Stimulated activated CD4-positive, alpha-beta T cell treated with anti-CD3 and anti-CD28 coated beads, Interleukin-12 subunit alpha, Interleukin-12 subunit beta, amount 100 ng/mL, for 48 hours (primary cell): ENCODE results near the gene ZMIZ1.

Source experiments
- DNase-seq, 3 donors: peaks; one replicate each; pipeline ENCODE4 v3.0.0-alpha.2; 2020; ENCODE audit warnings: low read depth in 2 of 3, low spot score in 1 of 3

ZMIZ1 gene

DNA sequence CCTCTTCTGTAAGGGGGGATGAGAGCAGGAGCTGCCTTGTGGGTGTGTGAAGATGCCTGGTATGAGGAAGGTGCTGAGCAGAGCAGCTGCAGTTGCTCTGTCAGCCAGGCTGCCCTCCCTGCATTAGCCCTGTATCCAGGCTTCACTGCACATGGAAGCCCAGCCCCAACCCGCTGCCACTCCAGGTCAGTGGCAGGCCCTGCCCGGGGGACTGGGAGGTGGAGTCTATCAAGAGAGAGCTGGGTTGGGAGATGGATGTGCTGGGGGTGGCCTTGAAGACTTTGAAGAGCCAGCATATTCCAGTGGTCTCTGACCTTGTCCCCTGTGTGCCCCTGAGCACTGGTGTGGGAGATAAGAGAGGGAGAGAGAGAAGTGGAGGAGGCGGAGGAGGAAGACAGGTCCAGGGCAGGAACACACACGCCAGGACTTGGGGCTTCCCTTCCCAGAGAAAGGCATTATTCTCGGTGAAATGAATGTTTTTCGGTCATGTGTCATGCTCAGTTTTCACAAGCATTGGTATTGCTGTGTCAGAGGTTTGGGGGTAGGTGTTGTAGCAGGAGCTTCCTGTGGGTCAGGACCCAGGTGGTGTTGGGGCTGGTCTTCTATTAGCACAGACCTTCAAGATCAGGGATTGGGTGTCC, 281.1 kb downstream of the ZMIZ1 start:
- DNase-seq: no peak

DNA sequence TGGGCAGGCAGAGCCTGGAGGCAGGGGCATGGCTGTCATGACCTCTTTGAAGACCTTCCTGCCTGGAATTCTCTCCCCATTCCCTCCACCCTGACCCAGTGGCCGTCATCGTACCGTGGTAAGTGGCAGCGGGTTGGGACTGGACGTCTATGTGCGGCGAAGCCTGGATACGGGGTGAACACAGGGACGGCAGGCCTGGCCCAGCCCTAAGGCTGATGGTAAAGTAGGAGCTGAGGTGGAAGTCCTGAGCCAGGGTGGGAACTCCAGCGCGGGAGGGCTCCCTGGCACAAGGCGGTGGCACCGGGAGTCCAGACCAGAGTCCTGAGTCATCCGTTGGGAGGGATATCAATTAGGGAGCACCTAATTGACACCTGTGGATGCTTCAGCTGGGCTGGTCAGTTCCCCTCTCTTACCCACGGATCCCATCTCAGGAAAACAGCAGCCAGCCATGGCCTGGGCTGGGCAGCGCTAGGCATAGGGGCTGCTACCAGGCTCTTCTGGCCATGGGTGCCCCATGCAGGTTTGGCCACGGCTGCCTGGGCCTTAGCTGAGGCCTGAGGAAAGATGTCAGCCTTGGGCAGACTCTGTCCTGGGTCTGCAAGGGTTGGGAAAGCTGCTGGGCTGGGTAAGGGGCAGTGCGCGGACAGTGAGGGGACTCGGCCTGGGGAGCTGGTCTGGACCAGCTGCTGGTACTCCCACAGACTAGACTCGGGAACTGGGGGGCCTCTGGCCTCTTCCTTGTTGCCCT, 281.8 kb downstream of the ZMIZ1 start:
- no peak for DNase-seq

DNA sequence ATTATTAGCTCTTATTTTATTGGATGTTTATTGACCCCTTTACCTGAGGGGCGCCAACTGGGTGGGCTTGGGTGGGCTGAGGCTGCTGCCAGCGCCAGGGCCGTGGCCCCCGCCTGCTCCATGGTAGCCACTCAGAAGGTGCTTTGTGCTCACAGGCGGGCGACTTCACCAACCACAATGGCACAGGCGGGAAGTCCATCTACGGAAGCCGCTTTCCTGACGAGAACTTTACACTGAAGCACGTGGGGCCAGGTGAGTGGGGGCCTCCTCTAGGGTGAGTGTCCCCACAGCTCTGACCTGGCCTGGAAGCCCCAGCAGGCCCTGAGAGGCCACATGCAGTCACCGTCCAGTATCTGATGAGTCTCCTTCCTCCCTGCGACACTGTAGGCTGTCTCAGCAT, 282.6 kb downstream of the ZMIZ1 start:
- no peak for DNase-seq

DNA sequence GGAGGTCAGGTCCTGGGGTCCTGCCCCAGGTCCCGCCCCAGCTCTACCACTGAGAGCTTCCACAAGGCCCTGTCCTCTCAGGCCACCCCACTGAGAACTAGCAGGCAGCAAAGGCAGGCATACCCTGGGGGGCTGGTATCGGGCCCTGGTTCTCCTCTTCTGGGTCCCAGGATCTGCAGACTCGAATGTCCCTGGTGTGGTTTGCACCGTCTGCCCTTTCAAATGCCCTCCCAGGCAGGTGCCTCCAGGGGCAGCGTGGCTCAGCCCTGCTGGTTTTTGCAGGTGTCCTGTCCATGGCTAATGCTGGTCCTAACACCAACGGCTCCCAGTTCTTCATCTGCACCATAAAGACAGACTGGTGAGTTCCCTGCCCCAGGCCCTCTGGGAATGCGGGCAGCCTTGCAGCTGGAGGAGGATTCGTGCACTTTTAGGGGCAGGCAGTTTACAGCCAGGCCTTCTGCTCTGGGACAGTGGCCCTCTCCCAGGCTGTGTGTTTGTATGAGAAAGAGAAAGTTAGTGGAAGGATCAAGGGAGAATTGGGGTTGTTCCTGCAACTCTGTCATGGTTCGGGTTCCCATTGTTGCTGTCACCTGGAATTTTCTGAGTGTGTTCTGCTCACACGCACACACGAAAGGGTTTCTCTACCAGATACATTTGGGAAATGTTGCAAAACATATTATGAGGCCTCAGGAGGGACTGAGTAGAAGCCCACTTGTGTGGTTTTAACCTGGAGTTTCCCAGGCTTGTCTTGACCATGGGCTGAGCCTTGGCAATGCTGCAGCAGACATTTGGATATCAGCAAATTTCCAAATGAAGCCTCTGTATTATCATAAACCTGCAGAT, 283.5 kb downstream of the ZMIZ1 start:
- no peak for DNase-seq

DNA sequence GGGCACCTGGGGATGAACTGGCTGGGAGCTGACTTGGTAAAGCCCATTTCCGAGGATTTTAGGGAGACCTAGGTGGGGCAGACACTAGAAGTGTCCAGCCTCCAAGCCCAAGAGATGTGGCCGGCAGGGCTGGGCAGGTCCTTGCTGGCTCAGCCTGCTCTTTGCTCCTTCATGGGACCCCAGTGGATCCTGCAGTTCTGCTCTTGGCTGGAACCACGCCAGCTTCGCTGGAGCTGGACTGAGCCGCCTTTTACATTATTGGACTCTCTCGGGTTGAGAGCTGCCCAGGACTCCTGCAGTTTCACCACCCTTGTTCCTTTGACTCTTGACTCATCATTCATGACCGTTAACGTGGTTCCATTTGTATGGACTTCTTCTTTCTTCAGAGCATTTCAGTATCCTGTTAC, 284.2 kb downstream of the ZMIZ1 start:
- no peak for DNase-seq

DNA sequence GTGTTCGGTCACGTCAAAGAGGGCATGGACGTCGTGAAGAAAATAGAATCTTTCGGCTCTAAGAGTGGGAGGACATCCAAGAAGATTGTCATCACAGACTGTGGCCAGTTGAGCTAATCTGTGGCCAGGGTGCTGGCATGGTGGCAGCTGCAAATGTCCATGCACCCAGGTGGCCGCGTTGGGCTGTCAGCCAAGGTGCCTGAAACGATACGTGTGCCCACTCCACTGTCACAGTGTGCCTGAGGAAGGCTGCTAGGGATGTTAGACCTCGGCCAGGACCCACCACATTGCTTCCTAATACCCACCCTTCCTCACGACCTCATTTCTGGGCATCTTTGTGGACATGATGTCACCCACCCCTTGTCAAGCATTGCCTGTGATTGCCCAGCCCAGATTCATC, 285.0 kb downstream of the ZMIZ1 start:
- DNase-seq: no peak

DNA sequence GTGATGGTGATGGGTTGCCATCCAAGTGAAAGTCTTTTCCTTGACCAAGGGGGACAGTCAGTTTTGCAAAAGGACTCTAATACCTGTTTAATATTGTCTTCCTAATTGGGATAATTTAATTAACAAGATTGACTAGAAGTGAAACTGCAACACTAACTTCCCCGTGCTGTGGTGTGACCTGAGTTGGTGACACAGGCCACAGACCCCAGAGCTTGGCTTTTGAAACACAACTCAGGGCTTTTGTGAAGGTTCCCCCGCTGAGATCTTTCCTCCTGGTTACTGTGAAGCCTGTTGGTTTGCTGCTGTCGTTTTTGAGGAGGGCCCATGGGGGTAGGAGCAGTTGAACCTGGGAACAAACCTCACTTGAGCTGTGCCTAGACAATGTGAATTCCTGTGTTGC, 285.4 kb downstream of the ZMIZ1 start:
- no peak for DNase-seq

DNA sequence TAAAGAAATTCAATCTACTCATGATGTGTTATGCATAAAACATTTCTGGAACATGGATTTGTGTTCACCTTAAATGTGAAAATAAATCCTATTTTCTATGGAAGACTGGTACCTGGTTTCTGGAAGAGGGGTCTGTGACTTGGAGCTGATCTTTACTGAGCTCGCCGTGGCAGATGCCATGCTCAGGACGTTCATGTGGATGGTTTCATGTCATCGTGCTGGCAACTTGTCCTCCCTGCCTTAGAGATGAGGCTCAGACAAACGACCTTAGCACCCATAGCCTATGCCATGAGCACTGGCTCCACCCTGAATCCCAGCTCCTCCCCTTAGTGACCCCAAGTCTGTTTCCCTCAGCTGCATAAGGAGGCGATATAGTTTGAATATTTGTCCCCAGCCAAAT, 285.8 kb downstream of the ZMIZ1 start:
- no peak for DNase-seq

DNA sequence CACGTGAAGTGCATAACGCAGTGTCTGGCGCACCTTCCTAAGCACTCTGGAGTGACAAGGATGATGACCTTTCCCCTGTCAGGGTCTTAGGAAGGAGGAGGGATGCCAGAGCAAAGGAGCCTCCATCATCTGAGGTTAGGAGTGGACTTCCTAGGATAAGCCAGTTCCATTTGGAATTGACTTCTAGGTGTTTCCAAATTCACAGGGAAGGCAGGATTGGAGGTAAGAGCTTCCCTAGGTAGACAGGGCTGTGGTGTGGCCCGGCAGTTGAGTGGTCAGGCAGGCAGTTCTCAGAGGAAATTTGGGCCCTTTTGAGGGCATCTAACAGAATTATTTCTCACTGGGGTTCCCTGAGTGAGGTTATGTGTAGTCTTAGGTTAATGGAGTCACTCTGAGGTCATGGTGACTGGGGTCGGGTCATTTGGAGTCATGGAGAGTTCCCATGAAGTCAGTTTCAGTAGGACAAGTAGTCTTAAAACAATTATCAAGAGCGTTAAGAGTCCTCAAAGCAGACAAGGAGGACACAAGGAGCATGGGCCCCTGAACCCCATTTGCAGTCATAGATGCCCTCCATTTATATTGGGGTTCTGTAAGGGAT, 286.8 kb downstream of the ZMIZ1 start:
- no peak for DNase-seq

DNA sequence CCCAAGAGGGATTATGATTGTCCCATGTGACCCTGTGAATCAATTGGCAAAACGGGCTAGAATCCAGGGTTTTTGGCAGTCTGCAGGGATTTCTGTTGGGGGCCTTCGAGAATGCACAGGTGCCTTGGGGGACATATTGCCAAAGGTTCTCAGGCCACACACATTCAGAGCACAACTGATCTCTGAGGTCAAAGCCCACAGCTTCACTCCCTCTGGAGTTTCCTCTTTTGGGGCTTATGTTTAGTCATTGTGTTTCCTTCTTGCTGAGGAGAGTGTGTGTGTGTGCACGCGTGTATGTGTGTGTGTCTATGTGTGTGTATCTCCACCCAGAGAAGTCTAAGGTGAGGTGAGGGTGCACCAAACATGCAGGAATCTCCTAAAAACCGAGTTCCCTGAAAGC, 287.3 kb downstream of the ZMIZ1 start:
- no peak for DNase-seq

DNA sequence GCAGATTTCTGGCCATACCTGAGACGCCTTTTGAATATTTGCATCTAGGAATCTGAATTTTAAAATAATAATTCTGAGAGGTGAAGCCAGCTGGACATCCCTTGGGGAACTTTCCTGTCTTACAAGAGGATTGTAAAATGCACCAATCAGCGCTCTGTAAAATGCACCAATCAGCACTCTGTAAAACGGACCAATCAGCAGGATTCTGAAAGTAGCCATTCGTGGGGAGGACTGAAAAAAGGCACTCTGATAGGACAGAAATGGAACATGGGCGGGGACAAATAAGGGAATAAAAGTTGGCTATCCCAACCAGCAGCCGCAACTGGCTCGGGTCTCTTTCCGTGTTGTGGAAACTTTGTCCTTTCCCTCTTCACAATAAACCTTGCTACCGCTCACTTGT, 288.4 kb downstream of the ZMIZ1 start:
- DNase-seq: no peak

DNA sequence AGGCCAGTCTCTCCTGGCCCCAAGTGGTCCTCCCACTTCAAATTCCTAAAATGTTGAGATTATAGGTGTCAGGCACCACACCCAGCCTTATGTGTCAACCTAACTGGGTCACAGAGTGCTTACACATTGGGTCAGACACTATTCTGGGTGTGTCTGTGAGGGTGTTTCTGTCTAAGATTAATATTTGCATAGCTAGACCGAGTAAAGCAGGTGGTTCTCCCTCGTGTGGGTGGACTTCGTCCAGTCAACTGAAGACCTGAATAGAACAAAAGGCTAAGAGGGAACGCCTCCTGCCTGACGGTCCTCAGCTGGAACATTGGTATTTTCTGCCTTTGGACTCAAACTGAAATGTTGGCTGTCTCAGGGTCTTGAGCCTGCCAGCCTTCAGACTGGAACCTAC, 290.0 kb downstream of the ZMIZ1 start:
- DNase-seq: no peak

DNA sequence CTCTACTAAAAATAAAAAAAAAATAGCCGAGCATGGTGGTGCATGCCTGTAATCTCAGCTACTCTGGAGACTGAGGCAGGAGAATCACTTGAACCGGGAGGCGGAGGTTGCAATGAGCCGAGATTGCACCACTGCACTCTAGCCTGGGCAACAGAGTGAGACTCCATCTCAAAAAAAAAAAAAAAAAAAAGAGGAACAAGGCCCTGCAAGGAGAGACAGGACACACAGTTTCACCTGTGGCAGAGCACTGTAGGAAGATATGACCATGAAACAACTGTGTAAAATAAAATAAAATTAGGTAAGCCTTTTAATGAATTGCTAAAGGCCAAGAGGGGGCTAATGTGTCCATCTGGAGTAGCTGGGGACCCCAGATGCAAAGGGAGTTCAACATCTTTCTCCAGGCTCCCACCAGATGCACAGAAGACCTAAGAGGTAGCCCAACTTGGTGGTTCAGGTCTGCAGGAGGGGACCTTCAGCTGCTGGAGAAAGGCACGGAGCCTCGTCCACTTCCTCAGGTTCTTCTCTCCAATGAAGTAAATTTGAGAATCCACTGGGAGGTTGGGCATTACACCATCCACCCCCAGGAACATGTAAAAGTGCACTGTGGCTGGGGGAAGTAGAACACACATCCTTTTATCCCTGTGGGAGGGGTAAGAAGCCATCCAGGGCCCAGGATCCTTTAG, 291.2 kb downstream of the ZMIZ1 start:
- no peak for DNase-seq

DNA sequence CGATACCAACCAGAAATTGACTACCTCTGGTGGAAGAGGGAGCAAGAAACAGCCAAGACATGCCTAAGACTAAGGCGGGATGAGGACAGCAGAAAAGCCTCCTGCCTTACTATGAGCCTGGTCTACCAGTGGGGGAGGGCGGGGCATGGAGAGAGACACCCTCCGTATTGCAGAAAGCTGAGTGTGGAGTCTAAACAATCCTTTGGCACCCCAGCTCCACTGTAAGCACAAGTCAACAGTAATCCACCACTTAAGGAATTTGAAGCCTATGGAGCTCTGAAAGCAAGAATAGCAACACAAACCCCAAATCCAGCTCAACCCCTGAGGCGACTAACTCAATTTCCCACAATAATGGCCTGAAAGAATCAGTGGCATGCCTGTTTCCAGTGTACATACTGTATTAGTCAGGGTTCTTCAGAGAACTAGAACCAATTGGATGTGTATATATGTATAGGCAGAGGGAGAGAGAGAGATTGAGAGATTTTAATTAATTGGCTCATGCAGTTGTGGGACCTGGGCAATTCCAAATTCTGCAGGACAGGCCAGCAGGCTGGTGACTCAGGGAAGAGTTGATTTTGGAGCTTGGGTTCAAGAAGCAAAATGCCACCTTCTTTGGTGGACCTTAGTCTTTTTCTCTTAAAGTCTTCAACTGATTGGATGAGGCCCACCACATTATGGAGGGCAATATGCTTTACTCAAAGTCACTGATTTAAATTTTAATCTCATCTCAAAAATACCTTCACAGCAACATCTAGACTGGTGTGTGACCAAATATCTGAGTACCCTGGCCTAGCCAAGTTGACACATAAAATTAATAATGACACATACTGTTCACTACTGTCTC, 292.0 kb downstream of the ZMIZ1 start:
- DNase-seq: no peak

DNA sequence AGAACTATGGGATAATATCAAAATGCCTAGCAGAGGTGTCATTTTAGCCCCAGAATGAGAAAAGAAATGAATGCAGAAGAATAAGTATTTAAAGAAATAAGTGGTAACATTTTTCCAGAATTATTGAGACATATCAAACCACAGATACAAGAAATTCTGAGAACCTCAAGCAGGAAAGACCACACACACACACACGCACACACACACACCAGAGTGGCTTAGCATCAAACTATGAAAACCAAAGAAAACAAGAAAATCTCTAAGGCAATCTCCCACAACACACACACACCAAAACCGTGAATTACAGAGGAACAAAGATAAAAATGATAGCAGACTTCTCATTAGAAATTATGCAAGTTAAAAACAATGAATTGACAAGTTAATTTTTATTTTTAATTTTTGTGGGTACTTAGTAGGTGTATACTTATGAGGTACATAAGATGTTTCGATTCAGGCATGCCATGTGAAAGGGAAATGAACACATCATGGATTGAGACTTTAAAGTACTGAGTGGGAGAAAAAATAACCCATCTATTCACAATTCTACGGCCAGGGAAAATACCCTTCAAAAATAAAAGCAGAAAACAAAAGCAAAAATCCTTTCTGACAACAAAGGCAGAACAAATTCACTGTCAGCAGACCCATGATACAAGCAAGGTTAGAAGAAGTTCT, 293.1 kb downstream of the ZMIZ1 start:
- no peak for DNase-seq
